HG02588 (cell line): ENCODE results near the gene RAB11A.

Experiments used
- ATAC-seq: cut with Tn5 transposase; IDR thresholded peaks from one replicate; pipeline ENCODE4 v1.9.1; 2021; ENCODE audit warnings: mild to moderate bottlenecking, moderate library complexity; ENCODE audit not compliant: unreplicated experiment

RAB11A gene

DNA sequence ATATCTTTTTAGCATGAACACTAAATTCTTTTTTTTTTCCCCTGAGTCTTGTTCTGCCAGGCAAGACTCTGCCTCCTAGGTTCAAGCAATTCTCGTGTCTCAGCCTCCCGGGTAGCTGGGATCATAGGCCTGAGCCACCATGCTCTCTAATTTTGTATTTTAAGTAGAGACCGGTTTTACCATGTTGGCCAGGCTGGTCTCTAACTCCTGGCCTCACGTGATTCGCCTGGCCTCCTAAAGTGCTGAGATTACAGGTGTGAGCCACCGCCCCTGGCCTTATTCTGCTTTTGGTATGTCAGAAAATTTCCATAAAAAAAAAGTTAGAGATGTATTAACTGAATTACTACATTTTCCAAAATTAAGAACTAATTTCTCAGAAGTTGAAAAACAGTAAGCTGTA lies 14.3 kb downstream of the RAB11A start:
- no peak for ATAC-seq

DNA sequence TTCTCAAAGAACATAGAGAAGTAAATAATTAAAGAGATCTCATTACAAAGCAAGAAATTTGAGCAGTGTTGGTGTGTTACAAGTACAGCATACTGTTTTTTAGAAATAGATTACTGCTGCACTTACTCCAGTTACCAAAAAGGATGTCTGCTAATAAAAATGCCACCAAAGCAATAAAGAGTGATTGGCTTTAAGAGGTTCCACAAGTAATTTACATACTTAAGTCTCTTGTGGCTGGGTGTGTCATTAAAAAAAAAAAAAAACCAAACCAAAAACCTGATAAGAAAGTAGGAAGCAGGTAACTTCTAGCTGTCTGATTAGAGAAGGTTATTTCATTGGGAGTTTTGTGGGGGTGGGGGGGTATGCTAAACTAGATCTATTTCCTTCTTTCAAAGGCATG lies 15.2 kb downstream of the RAB11A start:
- no peak for ATAC-seq

DNA sequence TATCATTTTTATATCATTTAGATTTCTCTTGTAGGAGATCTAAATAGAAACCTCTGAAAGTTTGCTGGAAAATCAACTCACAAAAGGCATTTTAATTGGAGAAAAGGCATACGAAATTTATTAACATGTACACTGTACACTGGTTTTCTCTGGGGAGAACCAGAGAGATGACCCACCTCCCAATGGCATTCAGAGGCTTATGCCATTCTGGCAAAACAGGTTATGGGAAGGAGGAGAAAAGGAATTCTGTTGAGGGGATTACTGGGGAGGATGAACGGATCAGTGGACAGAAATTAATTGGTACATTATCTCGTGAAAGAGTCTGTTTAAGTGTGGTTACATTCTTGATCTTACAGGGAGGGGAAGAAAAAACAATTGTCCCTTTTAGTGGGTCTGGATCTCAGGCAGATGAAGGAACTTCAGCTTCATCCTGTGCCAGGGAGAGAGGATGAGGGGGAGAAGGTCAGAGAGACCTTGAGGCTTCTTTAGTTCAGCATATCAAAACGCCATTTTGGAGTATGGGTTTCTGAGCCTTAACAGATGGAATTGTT lies 16.5 kb downstream of the RAB11A start:
- ATAC-seq, result no peak

GRCh38 chr15:65887565-65887964 lies 18.3 kb downstream of the RAB11A start:
- ATAC-seq, result no peak

- no peak for ATAC-seq
These were observed 19.7 kb downstream of the RAB11A start for GRCh38 chr15:65888981-65889380.

- no peak for ATAC-seq
These were observed 23.8 kb downstream of the RAB11A start for GRCh38 chr15:65893060-65893459.

DNA sequence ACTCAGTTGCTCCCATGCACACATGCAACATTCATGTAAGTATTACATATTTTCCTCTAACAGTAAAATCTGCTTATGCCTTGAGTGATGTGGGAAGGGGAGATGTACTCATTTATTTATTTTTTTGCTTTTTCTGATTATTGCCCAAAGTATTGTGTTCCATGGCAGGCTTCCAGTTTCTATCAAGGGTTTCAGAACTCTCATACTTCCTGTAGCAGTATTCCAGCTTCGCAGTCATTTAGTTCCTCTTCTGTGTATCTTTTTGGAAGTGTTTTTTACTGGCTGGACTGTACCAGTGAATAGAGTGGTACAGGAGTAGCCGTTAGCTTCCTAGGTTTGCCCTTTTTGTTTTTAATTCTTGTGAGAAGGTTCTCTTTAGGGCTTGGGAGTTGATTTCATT lies 26.9 kb downstream of the RAB11A start:
- ATAC-seq, result no peak

DNA sequence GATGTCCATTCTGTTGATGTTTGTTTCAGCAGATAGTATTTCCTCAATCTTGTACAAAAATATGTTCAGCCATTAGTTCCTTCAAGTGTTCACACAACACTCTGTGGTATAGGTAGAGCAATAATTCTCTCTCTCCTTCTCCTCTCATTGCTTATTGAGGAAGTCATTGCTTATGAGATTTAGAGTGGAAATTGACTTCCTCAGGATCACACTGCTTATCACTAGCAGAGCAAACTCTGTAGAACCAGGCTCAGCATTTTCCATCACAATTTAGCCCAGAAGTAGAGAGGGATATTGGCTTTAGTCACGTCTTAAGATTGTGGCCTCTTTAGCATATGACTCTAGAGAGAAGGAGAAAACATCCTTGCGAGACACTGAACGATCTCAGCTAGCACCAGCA lies 31.2 kb downstream of the RAB11A start:
- ATAC-seq, result no peak

GRCh38 chr15:65901336-65901735 lies 32.0 kb downstream of the RAB11A start:
- ATAC-seq, result no peak

- no peak for ATAC-seq
These were observed 32.5 kb downstream of the RAB11A start for GRCh38 chr15:65901836-65902235.

DNA sequence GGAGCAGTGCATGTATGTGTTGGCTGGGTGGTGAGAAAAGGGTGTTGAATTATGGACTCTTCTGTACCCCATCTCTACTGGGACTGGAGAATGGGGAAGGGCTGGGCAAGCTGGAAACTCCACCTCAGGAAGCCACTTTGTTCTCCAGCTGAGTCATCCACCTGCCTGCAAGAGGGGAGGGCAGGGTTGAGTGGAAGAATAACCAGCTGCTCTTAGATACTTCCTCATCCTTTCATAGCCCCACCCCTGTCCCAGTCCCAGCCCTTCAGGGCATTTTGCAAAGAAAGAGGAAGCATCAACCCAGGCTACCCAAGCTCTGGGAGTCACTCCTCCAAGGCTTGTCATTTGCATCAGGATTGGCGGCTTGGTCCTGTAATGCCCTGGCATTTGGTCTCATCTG lies 33.1 kb downstream of the RAB11A start:
- ATAC-seq, result peak; percentile 81

DNA sequence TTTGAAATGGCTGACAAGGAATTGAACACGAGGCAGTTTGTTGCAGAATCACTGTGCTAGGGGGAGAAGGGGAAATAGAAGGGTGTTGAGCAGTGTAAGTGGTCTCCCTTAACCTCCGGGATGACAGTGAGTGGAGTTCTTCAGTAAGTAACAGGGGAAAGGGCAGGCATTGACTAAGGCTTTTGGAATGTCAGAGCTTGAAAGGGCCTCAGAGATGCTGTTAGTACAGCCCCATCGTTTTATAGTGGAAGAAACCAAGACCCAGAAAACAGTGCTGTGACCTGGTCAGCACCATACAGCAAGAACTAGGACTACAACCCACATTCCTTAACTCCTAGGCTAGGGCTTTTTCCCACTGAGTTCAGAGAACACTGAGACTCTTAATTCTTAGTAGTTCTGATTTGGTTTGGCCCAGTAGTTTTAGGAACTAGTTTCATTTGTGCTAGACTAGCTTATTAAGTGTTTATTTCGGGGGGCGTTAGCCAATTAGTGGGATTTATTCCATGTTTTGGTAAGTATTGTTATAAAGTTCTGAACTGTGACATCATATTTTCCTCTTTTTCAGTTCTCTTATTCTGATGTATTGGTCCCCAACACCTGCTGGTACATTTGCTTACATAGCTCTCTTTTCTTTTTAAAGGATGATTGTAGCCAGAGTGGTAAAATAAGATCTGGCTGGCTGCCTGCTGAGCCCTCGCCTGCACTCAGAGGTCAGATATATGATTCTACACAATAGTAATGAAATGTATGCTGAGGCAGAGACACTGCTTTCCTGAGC lies 34.2 kb downstream of the RAB11A start:
- ATAC-seq, result no peak

DNA sequence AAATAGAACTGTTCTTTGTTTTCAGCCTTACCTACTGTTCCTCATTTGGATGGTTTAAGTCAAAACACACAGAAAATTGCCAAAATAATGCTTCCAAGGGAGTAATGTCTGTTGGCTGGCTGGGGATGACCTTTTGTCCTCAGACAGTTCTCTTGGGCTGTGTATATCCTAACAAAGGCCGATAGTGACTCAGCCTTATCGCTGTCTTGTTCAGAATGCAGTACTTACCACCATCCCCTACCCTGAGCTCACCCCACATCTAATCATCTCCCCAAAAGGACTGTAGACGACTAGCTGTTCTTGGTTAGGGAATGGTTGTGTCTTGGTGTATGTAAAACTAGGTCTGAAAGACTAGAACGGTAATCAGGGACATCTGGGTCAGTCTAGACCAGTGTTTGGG lies 35.0 kb downstream of the RAB11A start:
- ATAC-seq, result no peak

DNA sequence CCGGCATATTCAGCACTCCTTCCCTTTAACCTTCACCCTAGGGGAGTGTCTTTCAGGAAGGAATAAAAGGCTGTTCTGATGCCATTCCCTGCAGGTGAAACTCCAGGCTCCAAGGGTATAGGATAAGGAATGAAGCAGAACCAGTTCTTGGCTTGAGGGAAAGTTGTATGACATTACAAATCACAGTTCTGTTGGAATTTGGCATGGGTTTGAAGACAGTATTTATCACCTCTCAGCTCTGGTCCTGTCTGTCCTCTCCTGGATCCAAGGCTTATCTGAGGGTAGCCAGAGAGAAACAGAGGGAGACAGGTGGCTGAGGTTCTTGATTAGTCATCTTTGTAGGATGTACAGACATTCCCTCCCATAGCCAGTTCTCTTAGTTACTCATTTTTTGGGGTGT lies 37.1 kb downstream of the RAB11A start:
- ATAC-seq, result no peak

GRCh38 chr15:65907661-65908060 lies 38.4 kb downstream of the RAB11A start:
- no peak for ATAC-seq

DNA sequence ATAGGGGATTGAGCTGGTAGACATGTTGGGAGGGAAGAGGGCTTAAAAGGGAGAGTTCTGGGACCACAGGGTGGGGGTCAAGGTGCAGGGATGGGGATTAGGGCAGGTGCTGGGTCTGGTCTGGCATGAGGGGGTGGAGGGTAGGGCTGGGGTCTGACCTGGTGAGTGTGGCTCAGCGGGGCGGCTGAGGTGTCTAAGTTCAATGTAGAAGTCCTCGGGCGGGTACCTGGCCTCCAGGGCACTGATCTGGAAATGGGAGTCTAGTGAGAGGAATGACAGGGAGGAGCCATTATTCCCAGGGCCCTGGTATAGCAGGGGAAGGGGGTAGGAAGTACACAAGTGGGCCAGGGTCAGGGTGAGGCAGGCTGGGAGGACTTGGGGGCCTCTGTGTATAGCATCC lies 39.6 kb downstream of the RAB11A start:
- no peak for ATAC-seq

- no peak for ATAC-seq
These were observed 40.5 kb downstream of the RAB11A start for GRCh38 chr15:65909831-65910230.

- ATAC-seq, result no peak
These were observed 41.0 kb downstream of the RAB11A start for GRCh38 chr15:65910341-65910740.

- no peak for ATAC-seq
These were observed 42.9 kb downstream of the RAB11A start for GRCh38 chr15:65912235-65912634.

DNA sequence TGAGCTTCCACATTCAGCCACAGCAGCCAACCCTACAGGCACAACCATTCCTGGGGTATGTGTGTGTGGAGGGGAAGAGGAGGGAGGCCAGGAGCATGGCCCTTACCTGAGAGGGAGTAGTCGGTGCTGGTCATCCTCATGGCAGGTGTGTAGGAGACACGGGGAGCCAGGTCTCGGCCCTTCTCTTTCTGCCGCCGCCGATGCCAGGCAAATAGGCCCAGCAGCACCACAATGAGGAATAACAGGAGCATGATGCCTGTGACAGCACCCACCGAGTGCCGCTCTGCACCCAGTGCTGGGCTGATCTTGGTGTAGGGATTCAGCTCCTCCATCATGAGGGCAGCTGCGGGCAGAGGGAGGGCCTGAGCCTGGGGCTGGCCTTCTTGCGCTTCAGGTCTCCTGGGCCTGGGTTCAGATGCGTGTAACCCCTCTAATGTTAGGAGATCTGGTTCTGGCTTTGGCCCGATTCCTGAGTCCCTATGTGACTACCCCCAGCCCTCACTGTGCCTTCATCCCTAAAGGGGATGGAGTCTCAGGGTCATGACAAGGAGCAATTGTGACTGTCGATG lies 44.4 kb downstream of the RAB11A start:
- no peak for ATAC-seq

- no peak for ATAC-seq
These were observed 45.1 kb downstream of the RAB11A start for GRCh38 chr15:65914386-65914785.
